ENCODE data around the gene MRGPRX2.

The MRGPRX2 gene

GRCh38 chr11:19071255-19071654 is 10.7 kb upstream of the MRGPRX2 start:
- no peaks in the 10 kb centered on the region for H3K9me3 Mint-ChIP-seq
- H3K4me1 Mint-ChIP-seq, result peaks cover 10% of the 10 kb centered on the region
- peaks cover 30% of the 10 kb centered on the region for H3K27me3 Mint-ChIP-seq
- ATAC-seq (replicated peaks; ENCODE audit: extremely low read depth, poor library complexity, severe bottlenecking) (peak; percentile 92), DNase-seq (ENCODE audit: low spot score in 2 of 2) (no peak)
- peak overlapping the region; percentile 34 for H3K4me3 Mint-ChIP-seq
- H3K36me3 Mint-ChIP-seq (ENCODE audit: insufficient read depth), result no peaks in the 10 kb centered on the region
- no peak overlapping the region for H3K27ac Mint-ChIP-seq (ENCODE audit: low read depth)

GRCh38 chr11:19059833-19060232 is 684 bp downstream of the MRGPRX2 start:
- ATAC-seq (replicated peaks; ENCODE audit: extremely low read depth, poor library complexity, severe bottlenecking), result no peak
- H3K27me3 Mint-ChIP-seq, result no peaks in the 10 kb centered on the region
- H3K4me3 Mint-ChIP-seq, result no peak overlapping the region
- H3K27ac Mint-ChIP-seq (ENCODE audit: low read depth), result no peak overlapping the region
- DNase-seq (ENCODE audit: low spot score in 2 of 2), result no peak
- H3K9me3 Mint-ChIP-seq, result no peaks in the 10 kb centered on the region
- no peaks in the 10 kb centered on the region for H3K36me3 Mint-ChIP-seq (ENCODE audit: insufficient read depth)
- H3K4me1 Mint-ChIP-seq, result peaks cover 49% of the 10 kb centered on the region

- DNase-seq (ENCODE audit: low spot score in 2 of 2), result no peak
- H3K27ac Mint-ChIP-seq (ENCODE audit: low read depth), result no peak overlapping the region
These were observed 4.6 kb downstream of the MRGPRX2 start for GRCh38 chr11:19055905-19056304.

GRCh38 chr11:19055016-19055415 is 5.5 kb downstream of the MRGPRX2 start:
- Mint-ChIP-seq H3K27me3 (no peaks in the 10 kb centered on the region), H3K4me1 (peaks cover 20% of the 10 kb centered on the region), H3K36me3 (ENCODE audit: insufficient read depth) (no peaks in the 10 kb centered on the region), H3K9me3 (no peaks in the 10 kb centered on the region), H3K27ac (ENCODE audit: low read depth) (no peak overlapping the region), H3K4me3 (no peak overlapping the region)
- ATAC-seq (replicated peaks; ENCODE audit: extremely low read depth, poor library complexity, severe bottlenecking) (no peak), DNase-seq (ENCODE audit: low spot score in 2 of 2) (no peak)

More at GRCh38 chr11:19055905-19056304, 4.6 kb downstream of the MRGPRX2 start:
- no peak for ATAC-seq (replicated peaks; ENCODE audit: extremely low read depth, poor library complexity, severe bottlenecking)
- peaks cover 29% of the 10 kb centered on the region for H3K4me1 Mint-ChIP-seq
- no peaks in the 10 kb centered on the region for H3K9me3 Mint-ChIP-seq
- H3K4me3 Mint-ChIP-seq, result no peak overlapping the region
- H3K36me3 Mint-ChIP-seq (ENCODE audit: insufficient read depth), result no peaks in the 10 kb centered on the region
- no peaks in the 10 kb centered on the region for H3K27me3 Mint-ChIP-seq

GRCh38 chr11:19053909-19054308 is 6.6 kb downstream of the MRGPRX2 start:
- DNase-seq (ENCODE audit: low spot score in 2 of 2) (no peak), ATAC-seq (replicated peaks; ENCODE audit: extremely low read depth, poor library complexity, severe bottlenecking) (no peak)
- no peak overlapping the region for H3K4me3 Mint-ChIP-seq
- no peaks in the 10 kb centered on the region for H3K9me3 Mint-ChIP-seq
- H3K4me1 Mint-ChIP-seq, result peaks cover 9% of the 10 kb centered on the region
- no peaks in the 10 kb centered on the region for H3K27me3 Mint-ChIP-seq
- no peaks in the 10 kb centered on the region for H3K36me3 Mint-ChIP-seq (ENCODE audit: insufficient read depth)
- no peak overlapping the region for H3K27ac Mint-ChIP-seq (ENCODE audit: low read depth)

GRCh38 chr11:19050281-19050680 is 10.2 kb downstream of the MRGPRX2 start:
- Mint-ChIP-seq H3K27me3 (peaks cover 9% of the 10 kb centered on the region), H3K4me3 (no peak overlapping the region), H3K4me1 (no peaks in the 10 kb centered on the region), H3K9me3 (no peaks in the 10 kb centered on the region), H3K36me3 (ENCODE audit: insufficient read depth) (no peaks in the 10 kb centered on the region), H3K27ac (ENCODE audit: low read depth) (no peak overlapping the region)
- no peak for DNase-seq (ENCODE audit: low spot score in 2 of 2)
- no peak for ATAC-seq (replicated peaks; ENCODE audit: extremely low read depth, poor library complexity, severe bottlenecking)

- Mint-ChIP-seq H3K4me1 (no peaks in the 10 kb centered on the region), H3K4me3 (no peak overlapping the region), H3K36me3 (ENCODE audit: insufficient read depth) (no peaks in the 10 kb centered on the region), H3K27ac (ENCODE audit: low read depth) (no peak overlapping the region), H3K27me3 (peaks cover 18% of the 10 kb centered on the region), H3K9me3 (peaks cover 6% of the 10 kb centered on the region)
- DNase-seq (ENCODE audit: low spot score in 2 of 2), result no peak
- no peak for ATAC-seq (replicated peaks; ENCODE audit: extremely low read depth, poor library complexity, severe bottlenecking)
These were observed 11.2 kb downstream of the MRGPRX2 start for GRCh38 chr11:19049351-19049750.

- Mint-ChIP-seq H3K4me1 (no peaks in the 10 kb centered on the region), H3K4me3 (no peak overlapping the region), H3K27ac (ENCODE audit: low read depth) (no peak overlapping the region), H3K36me3 (ENCODE audit: insufficient read depth) (peaks cover 4% of the 10 kb centered on the region), H3K9me3 (peaks cover 14% of the 10 kb centered on the region), H3K27me3 (peaks cover 82% of the 10 kb centered on the region)
- no peak for ATAC-seq (replicated peaks; ENCODE audit: extremely low read depth, poor library complexity, severe bottlenecking)
- DNase-seq (ENCODE audit: low spot score in 2 of 2), result no peak
These were observed 20.5 kb downstream of the MRGPRX2 start for GRCh38 chr11:19040051-19040450.

GRCh38 chr11:19039409-19039808 is 21.1 kb downstream of the MRGPRX2 start:
- Mint-ChIP-seq H3K27me3 (peaks cover 82% of the 10 kb centered on the region), H3K36me3 (ENCODE audit: insufficient read depth) (peaks cover 4% of the 10 kb centered on the region), H3K27ac (ENCODE audit: low read depth) (no peak overlapping the region), H3K4me3 (no peak overlapping the region), H3K9me3 (peaks cover 9% of the 10 kb centered on the region), H3K4me1 (no peaks in the 10 kb centered on the region)
- DNase-seq (ENCODE audit: low spot score in 2 of 2) (no peak), ATAC-seq (replicated peaks; ENCODE audit: extremely low read depth, poor library complexity, severe bottlenecking) (no peak)

GRCh38 chr11:19032990-19033389 is 27.5 kb downstream of the MRGPRX2 start:
- DNase-seq (ENCODE audit: low spot score in 2 of 2) (no peak), ATAC-seq (replicated peaks; ENCODE audit: extremely low read depth, poor library complexity, severe bottlenecking) (no peak)
- Mint-ChIP-seq H3K4me1 (no peaks in the 10 kb centered on the region), H3K36me3 (ENCODE audit: insufficient read depth) (peaks cover 3% of the 10 kb centered on the region), H3K27ac (ENCODE audit: low read depth) (no peak overlapping the region), H3K4me3 (no peak overlapping the region), H3K27me3 (peaks cover 87% of the 10 kb centered on the region), H3K9me3 (no peaks in the 10 kb centered on the region)

GRCh38 chr11:19027829-19028595 is 32.5 kb downstream of the MRGPRX2 start:
- Mint-ChIP-seq H3K27ac (ENCODE audit: low read depth) (no peak overlapping the region), H3K36me3 (ENCODE audit: insufficient read depth) (peaks cover 1% of the 10 kb centered on the region), H3K27me3 (peaks cover 85% of the 10 kb centered on the region), H3K9me3 (no peaks in the 10 kb centered on the region), H3K4me1 (no peaks in the 10 kb centered on the region), H3K4me3 (no peak overlapping the region)
- ATAC-seq (replicated peaks; ENCODE audit: extremely low read depth, poor library complexity, severe bottlenecking) (no peak), DNase-seq (ENCODE audit: low spot score in 2 of 2) (no peak)

GRCh38 chr11:19026862-19027261 is 33.7 kb downstream of the MRGPRX2 start:
- H3K4me1 Mint-ChIP-seq, result no peaks in the 10 kb centered on the region
- H3K27me3 Mint-ChIP-seq, result peaks cover 80% of the 10 kb centered on the region
- no peak overlapping the region for H3K4me3 Mint-ChIP-seq
- H3K27ac Mint-ChIP-seq (ENCODE audit: low read depth), result no peak overlapping the region
- ATAC-seq (replicated peaks; ENCODE audit: extremely low read depth, poor library complexity, severe bottlenecking), result no peak
- no peaks in the 10 kb centered on the region for H3K9me3 Mint-ChIP-seq
- peaks cover 1% of the 10 kb centered on the region for H3K36me3 Mint-ChIP-seq (ENCODE audit: insufficient read depth)
- no peak for DNase-seq (ENCODE audit: low spot score in 2 of 2)

- Mint-ChIP-seq H3K4me1 (no peaks in the 10 kb centered on the region), H3K27ac (ENCODE audit: low read depth) (no peak overlapping the region), H3K27me3 (peaks cover 82% of the 10 kb centered on the region), H3K36me3 (ENCODE audit: insufficient read depth) (peaks cover 1% of the 10 kb centered on the region), H3K9me3 (no peaks in the 10 kb centered on the region), H3K4me3 (no peak overlapping the region)
- DNase-seq (ENCODE audit: low spot score in 2 of 2) (no peak), ATAC-seq (replicated peaks; ENCODE audit: extremely low read depth, poor library complexity, severe bottlenecking) (no peak)
These were observed 34.8 kb downstream of the MRGPRX2 start for GRCh38 chr11:19025481-19026406.
